ENCODE measurements around the gene ZBP1.

Gene ZBP1

GRCh38 chr20:57617079-57617795, 3.0 kb downstream of the ZBP1 start:
- Histone ChIP-seq H3K9ac (ENCODE audit: low read depth, low read length, poor library complexity, severe bottlenecking) (no peak overlapping the region), H3K9me3 (ENCODE audit: insufficient read depth, low read depth, low read length) (no peaks in the 10 kb centered on the region), H3K9me2 (replicated peaks; ENCODE audit: low read depth, low read length) (no peaks in the 10 kb centered on the region), H3K27me3 (ENCODE audit: insufficient read depth, low read length, poor library complexity, severe bottlenecking) (peaks cover 40% of the 10 kb centered on the region), H3K4me3 (ENCODE audit: low read length, poor library complexity, severe bottlenecking) (no peak overlapping the region), H3K4me2 (ENCODE audit: low read depth, low read length, poor library complexity, severe bottlenecking) (no peak overlapping the region), H4K20me1 (ENCODE audit: insufficient read depth, low read length, poor library complexity, severe bottlenecking) (no peaks in the 10 kb centered on the region), H3F3A (ENCODE audit: low read depth) (0 out of 2 replicates have a peak, but pooled peaks cover 5% of the 10 kb centered on the region), H3K36me3 (ENCODE audit: insufficient read depth, low read length) (no peaks in the 10 kb centered on the region), H3K4me1 (ENCODE audit: insufficient read depth, low read length, poor library complexity, severe bottlenecking) (peaks cover 34% of the 10 kb centered on the region), H2AFZ (ENCODE audit: low read length) (no peak overlapping the region), H3K79me2 (ENCODE audit: insufficient read depth, low read length) (no peaks in the 10 kb centered on the region)
- no peak for TF ChIP-seq EZH2phosphoT487 (IDR thresholded peaks at IDR 0.05; ENCODE audit: borderline replicate concordance)
- peak; percentile 14; the same call in 1 of the 2 replicates for TF ChIP-seq CTCF (conservative IDR thresholded peaks at IDR 0.05; ENCODE audit: low read length)

GRCh38 chr20:57616143-57616951, 3.9 kb downstream of the ZBP1 start:
- no peaks in the 10 kb centered on the region for H3K9me2 ChIP-seq (replicated peaks; ENCODE audit: low read depth, low read length)
- no peaks in the 10 kb centered on the region for H4K20me1 ChIP-seq (ENCODE audit: insufficient read depth, low read length, poor library complexity, severe bottlenecking)
- no peak overlapping the region for H3K9ac ChIP-seq (ENCODE audit: low read depth, low read length, poor library complexity, severe bottlenecking)
- H3K4me1 ChIP-seq (ENCODE audit: insufficient read depth, low read length, poor library complexity, severe bottlenecking), result peaks cover 34% of the 10 kb centered on the region
- H2AFZ ChIP-seq (ENCODE audit: low read length), result no peak overlapping the region
- no peak overlapping the region for H3K4me2 ChIP-seq (ENCODE audit: low read depth, low read length, poor library complexity, severe bottlenecking)
- TF ChIP-seq EZH2phosphoT487 (IDR thresholded peaks at IDR 0.05; ENCODE audit: borderline replicate concordance) (no peak), CTCF (conservative IDR thresholded peaks at IDR 0.05; ENCODE audit: low read length) (no peak)
- H3K27me3 ChIP-seq (ENCODE audit: insufficient read depth, low read length, poor library complexity, severe bottlenecking), result peaks cover 35% of the 10 kb centered on the region
- no peaks in the 10 kb centered on the region for H3K36me3 ChIP-seq (ENCODE audit: insufficient read depth, low read length)
- no peak overlapping the region for H3K4me3 ChIP-seq (ENCODE audit: low read length, poor library complexity, severe bottlenecking)
- H3K9me3 ChIP-seq (ENCODE audit: insufficient read depth, low read depth, low read length), result no peaks in the 10 kb centered on the region
- H3K79me2 ChIP-seq (ENCODE audit: insufficient read depth, low read length), result no peaks in the 10 kb centered on the region
- H3F3A ChIP-seq (ENCODE audit: low read depth), result 0 out of 2 replicates have a peak, but pooled peaks cover 5% of the 10 kb centered on the region

GRCh38 chr20:57615445-57615811, 4.8 kb downstream of the ZBP1 start:
- no peaks in the 10 kb centered on the region for H3K36me3 ChIP-seq (ENCODE audit: insufficient read depth, low read length)
- H3K4me2 ChIP-seq (ENCODE audit: low read depth, low read length, poor library complexity, severe bottlenecking), result no peak overlapping the region
- peaks cover 26% of the 10 kb centered on the region for H3K27me3 ChIP-seq (ENCODE audit: insufficient read depth, low read length, poor library complexity, severe bottlenecking)
- no peak overlapping the region for H3K4me3 ChIP-seq (ENCODE audit: low read length, poor library complexity, severe bottlenecking)
- no peak overlapping the region for H3K9ac ChIP-seq (ENCODE audit: low read depth, low read length, poor library complexity, severe bottlenecking)
- H4K20me1 ChIP-seq (ENCODE audit: insufficient read depth, low read length, poor library complexity, severe bottlenecking), result no peaks in the 10 kb centered on the region
- no peaks in the 10 kb centered on the region for H3K79me2 ChIP-seq (ENCODE audit: insufficient read depth, low read length)
- H3F3A ChIP-seq (ENCODE audit: low read depth), result 0 out of 2 replicates have a peak, but pooled peaks cover 5% of the 10 kb centered on the region
- no peaks in the 10 kb centered on the region for H3K9me3 ChIP-seq (ENCODE audit: insufficient read depth, low read depth, low read length)
- TF ChIP-seq EZH2phosphoT487 (IDR thresholded peaks at IDR 0.05; ENCODE audit: borderline replicate concordance) (no peak), CTCF (conservative IDR thresholded peaks at IDR 0.05; ENCODE audit: low read length) (no peak)
- H2AFZ ChIP-seq (ENCODE audit: low read length), result no peak overlapping the region
- peaks cover 25% of the 10 kb centered on the region for H3K4me1 ChIP-seq (ENCODE audit: insufficient read depth, low read length, poor library complexity, severe bottlenecking)
- no peaks in the 10 kb centered on the region for H3K9me2 ChIP-seq (replicated peaks; ENCODE audit: low read depth, low read length)

All from Loucy (cell line).